GM23338 (cell line): ENCODE measurements around the gene KDM6B. TPM values are rescaled to one million over a fixed set of nuclear protein-coding genes. Genes with fewer than 3 reads are reported as not detected.

Experiments
- ATAC-seq: fragments of 200-7000 bp; cut with Tn5 transposase; 3 replicates; pipeline ENCODE4 v1.9.1; 2020
- DNase-seq: peaks from one replicate; pipeline ENCODE4 v3.0.0-alpha.2; 2015; ENCODE audit warnings: low spot score
- H2AFZ ChIP-seq: fragments of 200-600 bp; sonication (generic); 2 replicates; pipeline ENCODE4 v1.8.0; 2016; ENCODE audit warnings: antibody characterized with exemption, mild to moderate bottlenecking, moderate library complexity
- H3F3A ChIP-seq: fragments of 200-600 bp; sonication (generic); replicated peaks from 2 replicates; pipeline ENCODE4 v1.8.0; 2017; ENCODE audit warnings: antibody characterized with exemption, mixed run types, low read depth
- H3K27ac ChIP-seq: fragments of 200-600 bp; sonication (generic); 2 replicates; pipeline ENCODE4 v1.6.1; 2016; ENCODE audit warnings: low read depth
- H3K27me3 ChIP-seq: fragments of 200-600 bp; sonication (generic); 2 replicates; pipeline ENCODE4 v1.8.0; 2016; ENCODE audit warnings: mild to moderate bottlenecking, mixed run types, moderate library complexity; ENCODE audit not compliant: insufficient read depth
- H3K36me3 ChIP-seq: fragments of 200-600 bp; sonication (generic); 2 replicates; pipeline ENCODE4 v1.8.0; 2016; ENCODE audit warnings: mild to moderate bottlenecking; ENCODE audit not compliant: insufficient read depth
- H3K4me1 ChIP-seq: fragments of 200-600 bp; sonication (generic); 2 replicates; pipeline ENCODE4 v1.8.0; 2016; ENCODE audit warnings: mild to moderate bottlenecking, moderate library complexity; ENCODE audit not compliant: insufficient read depth
- H3K4me2 ChIP-seq: fragments of 200-600 bp; sonication (generic); 2 replicates; pipeline ENCODE4 v1.7.1; 2017; ENCODE audit warnings: mixed run types
- H3K4me3 ChIP-seq: fragments of 200-600 bp; sonication (generic); 2 replicates; pipeline ENCODE4 v1.6.1; 2016; ENCODE audit warnings: mixed run types
- H3K79me2 ChIP-seq: fragments of 200-600 bp; sonication (generic); replicated peaks from 2 replicates; pipeline ENCODE4 v1.8.0; 2017; ENCODE audit warnings: mild to moderate bottlenecking; ENCODE audit not compliant: insufficient read depth
- H3K9me2 ChIP-seq: fragments of 200-600 bp; sonication (generic); 2 replicates; pipeline ENCODE4 v1.8.0; 2017; ENCODE audit not compliant: insufficient read depth
- H4K20me1 ChIP-seq: fragments of 200-600 bp; sonication (generic); replicated peaks from 2 replicates; pipeline ENCODE4 v1.8.0; 2017; ENCODE audit warnings: mild to moderate bottlenecking; ENCODE audit not compliant: insufficient read depth
- H3K27ac Mint-ChIP-seq: 2 replicates; pipeline ENCODE4 v1.8.0; 2020; ENCODE audit warnings: inconsistent platforms, mild to moderate bottlenecking, moderate library complexity, mixed read lengths
- H3K27me3 Mint-ChIP-seq: 3 replicates; pipeline ENCODE4 v1.8.0; 2022; ENCODE audit warnings: low read depth, mild to moderate bottlenecking, moderate library complexity, mixed read lengths, inconsistent platforms; ENCODE audit not compliant: insufficient read depth, poor library complexity
- H3K36me3 Mint-ChIP-seq: 3 replicates; pipeline ENCODE4 v1.8.0; 2021; ENCODE audit warnings: low read depth, mild to moderate bottlenecking, inconsistent platforms, moderate library complexity, mixed read lengths
- H3K4me1 Mint-ChIP-seq: 3 replicates; pipeline ENCODE4 v1.8.0; 2020; ENCODE audit warnings: mild to moderate bottlenecking, inconsistent platforms, mixed read lengths
- H3K4me3 Mint-ChIP-seq: 3 replicates; pipeline ENCODE4 v1.8.0; 2021; ENCODE audit warnings: moderate library complexity, mild to moderate bottlenecking, inconsistent platforms, mixed read lengths
- H3K9me3 Mint-ChIP-seq: 3 replicates; pipeline ENCODE4 v1.8.0; 2020; ENCODE audit warnings: moderate library complexity, mild to moderate bottlenecking, inconsistent platforms, mixed read lengths
- CREB1 ChIP-seq: fragments of 250-450 bp; sonication (Bioruptor Pico); IDR thresholded peaks from 2 replicates; pipeline ENCODE4 v1.5.0; 2020; ENCODE audit warnings: low read depth, mild to moderate bottlenecking, moderate library complexity
- CTCF ChIP-seq, 2 experiments: fragments of 200-600 bp in 1 of 2; sonication (generic) in 1 of 2; conservative IDR thresholded peaks; 2 replicates each; pipeline versions ENCODE4 v1.5.1 to v1.6.1; 2016 to 2017; ENCODE audit warnings: antibody characterized with exemption in 2 of 2, low read depth in 2 of 2, mild to moderate bottlenecking in 2 of 2, moderate library complexity in 1 of 2
- ETS1 ChIP-seq: IDR thresholded peaks from 2 replicates; pipeline ENCODE4 v1.6.1; 2016; ENCODE audit warnings: antibody characterized with exemption
- EZH2 ChIP-seq: fragments of 200-600 bp; sonication (generic); IDR thresholded peaks from one replicate; pipeline ENCODE4 v1.8.0; 2017; ENCODE audit warnings: antibody characterized with exemption, mild to moderate bottlenecking, low read depth; ENCODE audit not compliant: unreplicated experiment
- EZH2phosphoT487 ChIP-seq: fragments of 200-600 bp; sonication (generic); IDR thresholded peaks from one replicate; pipeline ENCODE4 v1.8.1; 2018; ENCODE audit warnings: antibody characterized with exemption; ENCODE audit not compliant: unreplicated experiment
- JUNB ChIP-seq: IDR thresholded peaks from one replicate; pipeline ENCODE4 v1.6.1; 2016; ENCODE audit warnings: antibody characterized with exemption; ENCODE audit not compliant: unreplicated experiment
- NANOG ChIP-seq: IDR thresholded peaks from 2 replicates; pipeline ENCODE4 v1.6.1; 2016; ENCODE audit warnings: antibody characterized with exemption, borderline replicate concordance
- POLR2AphosphoS5 ChIP-seq: IDR thresholded peaks from 2 replicates; pipeline ENCODE4 v1.6.1; 2016; ENCODE audit warnings: antibody characterized with exemption, low read depth
- REST ChIP-seq: IDR thresholded peaks from one replicate; pipeline ENCODE4 v1.6.1; 2018; ENCODE audit warnings: antibody characterized with exemption; ENCODE audit not compliant: unreplicated experiment
- STAT1 ChIP-seq: IDR thresholded peaks from one replicate; pipeline ENCODE4 v1.6.1; 2016; ENCODE audit warnings: antibody characterized with exemption; ENCODE audit not compliant: unreplicated experiment
- ZNF114 ChIP-seq: fragments of 250-450 bp; sonication (Bioruptor Pico); IDR thresholded peaks from 2 replicates; pipeline ENCODE4 v1.5.0; 2020; ENCODE audit warnings: mild to moderate bottlenecking, moderate library complexity
- ZNF331 ChIP-seq: fragments of 250-450 bp; sonication (Bioruptor Pico); IDR thresholded peaks from 2 replicates; pipeline ENCODE4 v1.5.0; 2020; ENCODE audit warnings: low read depth, mild to moderate bottlenecking, moderate library complexity
- ZNF462 ChIP-seq: fragments of 250-450 bp; sonication (Bioruptor Pico); IDR thresholded peaks from 2 replicates; pipeline ENCODE4 v1.5.0; 2020; ENCODE audit warnings: mild to moderate bottlenecking, moderate library complexity
- polyA plus RNA-seq: library from polyadenylated mRNA; unstranded; fragments of >200 nt; fragmentation: Nextera tagmentation; extraction: Ambion mirVana; gene quantifications from 2 replicates; pipeline ENCODE4 v1.2.1, GENCODE V29; 2016
- total RNA-seq: library from RNA; depleted of rRNA; stranded (reverse); fragments of >200 nt; shearing (Covaris generic); gene quantifications from 2 replicates; pipeline ENCODE4 v1.2.3, GENCODE V29; 2014

KDM6B gene
- total and polyA plus RNA-seq, 2 experiments from 2014 or later = 1.1 to 1.4 TPM

GRCh38 chr17:7806587-7806986, 27.4 kb upstream of the KDM6B start:
- H3F3A ChIP-seq = no peaks in the 10 kb centered on the region
- ATAC-seq = no peak
- no peaks in the 10 kb centered on the region; the same call in 2 of the 3 replicates for H3K4me1 Mint-ChIP-seq
- H3K4me3 Mint-ChIP-seq = no peak overlapping the region
- peaks cover 14% of the 10 kb centered on the region for H3K27me3 Mint-ChIP-seq
- no peak for DNase-seq
- H3K27ac ChIP-seq = no peak overlapping the region
- no peaks in the 10 kb centered on the region for H3K36me3 ChIP-seq
- no peaks in the 10 kb centered on the region for H3K79me2 ChIP-seq
- no peak overlapping the region for H3K4me3 ChIP-seq
- no peak overlapping the region for H2AFZ ChIP-seq
- no peak for TF ChIP-seq CREB1 (CRISPR knock-in tag)
- no peak for TF ChIP-seq POLR2AphosphoS5
- no peak for TF ChIP-seq ZNF114 (CRISPR knock-in tag)
- TF ChIP-seq ETS1 = no peak
- no peak for TF ChIP-seq ZNF331 (CRISPR knock-in tag)
- TF ChIP-seq EZH2 = no peak
- no peak for TF ChIP-seq REST
- TF ChIP-seq STAT1 = no peak
- TF ChIP-seq ZNF462 (CRISPR knock-in tag) = no peak
- no peak for TF ChIP-seq EZH2phosphoT487
- no peak for TF ChIP-seq CTCF (conservative IDR thresholded peaks at IDR 0.05; ENCODE audit: low read depth in 2 of 2)
- no peak for TF ChIP-seq JUNB
- no peak for TF ChIP-seq NANOG
- H4K20me1 ChIP-seq = no peaks in the 10 kb centered on the region
- no peak overlapping the region for H3K27ac Mint-ChIP-seq
- no peaks in the 10 kb centered on the region for H3K9me2 ChIP-seq
- no peaks in the 10 kb centered on the region for H3K27me3 ChIP-seq
- H3K4me2 ChIP-seq = no peak overlapping the region
- no peaks in the 10 kb centered on the region; the same call in 2 of the 3 replicates for H3K9me3 Mint-ChIP-seq
- no peaks in the 10 kb centered on the region for H3K4me1 ChIP-seq
- no peaks in the 10 kb centered on the region for H3K36me3 Mint-ChIP-seq
